Thymus (tissue), 11 donors: Measurements from ENCODE around the gene C10orf105. TPM values are rescaled to one million over a fixed set of nuclear protein-coding genes. Genes with fewer than 3 reads are reported as not detected.

Source experiments
- DNase-seq, 9 donors: peaks; one replicate each; pipeline ENCODE4 v3.0.0-alpha.2; 2013; ENCODE audit warnings: low spot score in 9 of 9, low read depth in 6 of 9, missing footprints in 1 of 9
- H3K27ac ChIP-seq, 2 donors: one replicate each; pipeline ENCODE4 v1.5.1; 2013; ENCODE audit warnings: control low read depth in 1 of 2, low read depth in 1 of 2, low read length in 1 of 2, mild to moderate bottlenecking in 1 of 2, moderate library complexity in 1 of 2
- H3K27me3 ChIP-seq, 2 donors: one replicate each; pipeline ENCODE4 v1.5.1; 2013; ENCODE audit warnings: low read length in 1 of 2; ENCODE audit not compliant: control insufficient read depth in 2 of 2, insufficient read depth in 1 of 2
- H3K36me3 ChIP-seq, 2 donors: one replicate each; pipeline ENCODE4 v1.5.1; 2013; ENCODE audit warnings: low read length in 1 of 2, mild to moderate bottlenecking in 1 of 2, moderate library complexity in 1 of 2; ENCODE audit not compliant: control insufficient read depth in 2 of 2, insufficient read depth in 2 of 2
- H3K4me1 ChIP-seq, 2 donors: one replicate each; pipeline ENCODE4 v1.5.1; 2013; ENCODE audit warnings: low read length in 2 of 2; ENCODE audit not compliant: control insufficient read depth in 2 of 2, insufficient read depth in 2 of 2
- H3K4me3 ChIP-seq, 2 donors: one replicate each; pipeline ENCODE4 v1.5.1; 2013; ENCODE audit warnings: low read length in 2 of 2, control low read depth in 1 of 2, mild to moderate bottlenecking in 1 of 2
- H3K9me3 ChIP-seq, 2 donors: one replicate each; pipeline ENCODE4 v1.5.1; 2013; ENCODE audit warnings: low read length in 1 of 2, mild to moderate bottlenecking in 1 of 2; ENCODE audit not compliant: control insufficient read depth in 2 of 2, insufficient read depth in 1 of 2
- WGBS: extraction: QIAGEN DNeasy Blood & Tissue Kit; methylation state at CpG from one replicate; pipeline ENCODE4 v1.1.7; 2013; 5-methylcytosine and 5-hydroxymethylcytosine counted together
- polyA plus RNA-seq: library from polyadenylated mRNA; stranded (reverse); fragments of 200-250 nt; gene quantifications from one replicate; pipeline ENCODE4 v1.2.3, GENCODE V29; 2013
- total RNA-seq: library from RNA; stranded (reverse); fragments of 120-200 nt; gene quantifications from one replicate; pipeline ENCODE4 v1.2.4, GENCODE V29; 2013
- donor health status: healthy.

The C10orf105 gene
- total and polyA plus RNA-seq, 2 donors, result 0.42 to 0.68 TPM

DNA sequence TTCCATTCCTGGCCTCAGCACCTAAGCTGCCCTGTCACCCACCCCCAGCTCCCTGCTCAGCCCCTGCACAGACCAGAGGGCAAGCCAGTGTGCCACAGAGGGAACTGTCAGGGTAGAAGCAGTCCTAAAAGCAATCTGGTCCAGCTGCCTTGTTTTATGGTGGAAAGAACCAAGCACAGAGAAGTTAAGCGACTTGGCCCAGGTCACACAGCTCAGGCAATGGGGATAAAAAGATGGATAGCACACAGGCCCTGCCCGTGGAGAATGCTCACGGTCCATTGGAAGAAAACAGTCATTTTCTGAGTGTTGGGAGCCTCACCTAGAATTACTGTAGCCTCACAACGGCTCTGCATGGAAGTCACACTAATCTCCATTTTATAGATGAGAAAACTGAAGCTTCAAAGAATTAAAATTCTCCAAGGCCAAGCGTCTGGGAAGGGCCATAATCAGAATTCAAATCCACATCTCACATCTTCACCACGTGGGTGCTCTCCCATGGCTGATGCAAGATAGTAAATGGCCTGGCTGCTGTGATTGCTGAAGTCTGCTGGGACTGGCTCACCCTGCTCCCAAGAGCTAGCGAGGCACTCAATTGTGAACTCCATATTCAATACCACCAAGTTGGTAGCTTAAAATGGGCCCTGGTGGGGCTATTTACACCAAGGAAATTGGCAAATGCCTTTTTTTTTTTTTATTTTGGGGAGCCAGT, 26.8 kb downstream of the C10orf105 start:
- 89% methylated on average over 7 of the region's 7 CpGs for WGBS
- H3K4me1 ChIP-seq, result peaks cover 0 to 20% of the 10 kb centered on the region in 2 donors
- no peak overlapping the region for H3K27ac ChIP-seq

DNA sequence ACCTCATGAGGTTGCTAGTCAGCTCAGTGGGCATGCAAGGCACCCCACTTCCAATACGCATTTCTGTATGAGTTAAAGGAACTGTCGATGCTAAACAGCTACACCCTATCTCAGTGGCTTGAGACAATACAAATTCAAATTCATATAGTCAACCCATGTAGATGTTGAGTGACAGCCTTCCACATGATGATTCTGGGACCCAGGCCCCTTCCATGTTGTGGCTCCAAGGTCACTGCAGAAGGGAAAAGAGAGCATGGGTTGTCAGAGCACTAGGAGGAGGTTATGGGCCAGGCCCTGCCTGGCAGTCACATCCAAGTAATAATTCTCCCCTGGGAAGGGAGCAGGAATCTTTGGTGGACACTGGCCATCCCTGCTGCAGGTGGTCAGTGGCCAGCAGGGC, 28.2 kb downstream of the C10orf105 start:
- H3K9me3 ChIP-seq, result peaks cover 0 to 25% of the 10 kb centered on the region in 2 donors
- H3K27me3 ChIP-seq, result no peaks in the 10 kb centered on the region
- no peaks in the 10 kb centered on the region for H3K36me3 ChIP-seq
- WGBS, result over 99% methylated on average over 2 of the region's 2 CpGs
- H3K27ac ChIP-seq, result no peak overlapping the region
- H3K4me1 ChIP-seq, result peaks cover 0 to 17% of the 10 kb centered on the region in 2 donors
- no peak overlapping the region for H3K4me3 ChIP-seq
- no peak for DNase-seq

More for the DNA sequence above, 26.8 kb downstream of the C10orf105 start:
- H3K4me3 ChIP-seq, result no peak overlapping the region
- DNase-seq, result no peak
- H3K27me3 ChIP-seq, result no peaks in the 10 kb centered on the region
- H3K36me3 ChIP-seq, result no peaks in the 10 kb centered on the region
- peaks cover 0 to 25% of the 10 kb centered on the region in 2 donors for H3K9me3 ChIP-seq

DNA sequence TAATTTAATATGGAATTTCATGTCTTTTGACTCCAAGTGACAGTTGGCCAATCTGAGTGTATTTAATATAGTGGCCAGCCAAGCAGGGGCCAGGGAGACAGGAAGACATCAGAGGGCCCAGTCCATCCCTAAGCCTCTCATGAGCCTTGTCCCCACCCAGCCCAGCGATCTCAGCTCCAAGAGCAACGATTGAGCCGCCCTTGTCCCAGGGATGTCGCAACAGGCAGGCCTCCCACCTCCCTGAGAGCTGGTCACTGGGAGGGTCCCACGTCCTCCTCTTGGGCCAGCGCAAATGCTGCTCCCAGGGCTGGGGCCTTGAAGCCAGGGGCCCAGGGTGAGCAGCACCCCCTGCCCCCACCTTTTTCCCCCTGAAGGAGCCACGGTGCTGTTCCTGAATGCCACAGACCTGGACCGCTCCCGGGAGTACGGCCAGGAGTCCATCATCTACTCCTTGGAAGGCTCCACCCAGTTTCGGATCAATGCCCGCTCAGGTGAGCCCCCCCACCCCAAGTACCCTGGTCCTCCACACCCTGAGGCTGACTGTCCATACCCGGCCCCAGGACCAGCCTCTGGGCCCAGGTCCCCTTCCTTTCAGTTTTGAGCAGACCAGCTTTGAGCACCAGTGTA, 29.4 kb downstream of the C10orf105 start:
- Histone ChIP-seq H3K27me3 (no peaks in the 10 kb centered on the region), H3K9me3 (peaks cover 0 to 25% of the 10 kb centered on the region in 2 donors), H3K4me3 (no peak overlapping the region), H3K4me1 (peaks cover 0 to 26% of the 10 kb centered on the region in 2 donors), H3K27ac (no peak overlapping the region), H3K36me3 (no peaks in the 10 kb centered on the region)
- WGBS, result 97% methylated on average over 13 of the region's 13 CpGs
- no peak for DNase-seq

DNA sequence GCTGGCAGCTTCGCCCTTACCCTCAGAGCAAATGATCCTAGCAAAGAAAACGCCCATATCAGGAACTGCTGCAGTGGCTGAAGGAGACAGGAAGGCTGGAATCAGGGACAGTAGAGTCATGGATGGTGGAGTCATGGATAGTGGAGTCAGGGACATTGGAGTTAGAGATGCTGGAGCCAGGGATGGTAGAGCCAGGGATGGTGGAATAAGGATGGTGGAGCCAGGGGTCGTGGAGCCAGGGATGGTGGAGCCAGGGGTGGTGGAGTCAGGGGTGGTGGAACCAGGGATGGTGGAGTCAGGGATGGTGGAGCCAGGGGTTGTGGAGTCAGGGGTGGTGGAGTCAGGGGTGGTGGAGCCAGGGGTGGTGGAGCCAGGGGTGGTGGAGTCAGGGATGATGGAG, 31.3 kb downstream of the C10orf105 start:
- no peak overlapping the region for H3K4me3 ChIP-seq
- H3K27me3 ChIP-seq, result no peaks in the 10 kb centered on the region
- peaks cover 0 to 22% of the 10 kb centered on the region in 2 donors for H3K4me1 ChIP-seq
- no peak overlapping the region for H3K27ac ChIP-seq
- peaks cover 0 to 25% of the 10 kb centered on the region in 2 donors for H3K9me3 ChIP-seq
- no peaks in the 10 kb centered on the region for H3K36me3 ChIP-seq
- DNase-seq, result no peak
- WGBS, result 98% methylated on average over 3 of the region's 3 CpGs

DNA sequence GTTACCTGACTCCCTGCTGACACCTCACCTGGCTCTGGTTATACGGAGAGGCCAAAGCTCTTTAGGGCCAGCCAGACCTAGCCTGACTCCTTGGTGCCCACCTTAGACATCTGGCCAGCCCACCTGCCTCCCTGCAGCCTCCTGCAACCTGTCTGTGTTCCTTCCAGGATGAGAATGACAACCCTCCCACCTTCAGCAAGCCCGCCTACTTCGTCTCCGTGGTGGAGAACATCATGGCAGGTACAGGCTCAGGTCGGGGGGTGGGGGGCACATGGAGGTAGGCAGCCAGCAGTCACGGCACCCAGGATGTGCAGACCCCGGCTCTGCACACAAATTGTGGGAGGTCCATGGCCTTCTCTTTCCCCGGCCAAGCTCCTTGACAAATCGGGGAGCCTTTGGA, 32.1 kb downstream of the C10orf105 start:
- Histone ChIP-seq H3K36me3 (no peaks in the 10 kb centered on the region), H3K9me3 (peaks cover 0 to 25% of the 10 kb centered on the region in 2 donors), H3K27ac (no peak overlapping the region), H3K27me3 (no peaks in the 10 kb centered on the region), H3K4me1 (peaks cover 0 to 22% of the 10 kb centered on the region in 2 donors), H3K4me3 (no peak overlapping the region)
- 97% methylated on average over 9 of the region's 9 CpGs for WGBS
- no peak for DNase-seq

DNA sequence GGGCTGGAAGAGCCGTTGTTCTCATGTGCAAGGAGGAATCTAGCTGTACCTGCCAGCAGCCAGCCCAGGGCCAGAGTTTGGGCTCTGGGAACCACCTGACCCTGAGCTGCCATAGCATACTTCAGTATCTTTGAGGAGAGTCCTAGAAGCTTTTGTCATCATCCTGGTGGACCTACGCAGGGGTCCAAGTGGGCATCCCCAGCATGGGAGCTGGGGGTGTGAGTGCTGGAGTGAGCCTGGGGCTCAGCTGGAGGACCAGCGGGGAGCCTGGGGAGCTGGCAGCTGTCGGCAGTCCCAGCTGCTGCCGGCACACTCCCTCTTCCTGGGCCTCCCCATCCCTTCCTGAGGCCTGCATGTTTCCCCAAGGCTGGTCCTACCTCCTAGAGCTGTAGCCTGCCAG, 32.5 kb downstream of the C10orf105 start:
- Histone ChIP-seq H3K27ac (no peak overlapping the region), H3K36me3 (no peaks in the 10 kb centered on the region), H3K27me3 (no peaks in the 10 kb centered on the region), H3K9me3 (peaks cover 0 to 25% of the 10 kb centered on the region in 2 donors), H3K4me1 (peaks cover 0 to 22% of the 10 kb centered on the region in 2 donors), H3K4me3 (no peak overlapping the region)
- WGBS, result 95% methylated on average over 5 of the region's 5 CpGs
- DNase-seq, result no peak

DNA sequence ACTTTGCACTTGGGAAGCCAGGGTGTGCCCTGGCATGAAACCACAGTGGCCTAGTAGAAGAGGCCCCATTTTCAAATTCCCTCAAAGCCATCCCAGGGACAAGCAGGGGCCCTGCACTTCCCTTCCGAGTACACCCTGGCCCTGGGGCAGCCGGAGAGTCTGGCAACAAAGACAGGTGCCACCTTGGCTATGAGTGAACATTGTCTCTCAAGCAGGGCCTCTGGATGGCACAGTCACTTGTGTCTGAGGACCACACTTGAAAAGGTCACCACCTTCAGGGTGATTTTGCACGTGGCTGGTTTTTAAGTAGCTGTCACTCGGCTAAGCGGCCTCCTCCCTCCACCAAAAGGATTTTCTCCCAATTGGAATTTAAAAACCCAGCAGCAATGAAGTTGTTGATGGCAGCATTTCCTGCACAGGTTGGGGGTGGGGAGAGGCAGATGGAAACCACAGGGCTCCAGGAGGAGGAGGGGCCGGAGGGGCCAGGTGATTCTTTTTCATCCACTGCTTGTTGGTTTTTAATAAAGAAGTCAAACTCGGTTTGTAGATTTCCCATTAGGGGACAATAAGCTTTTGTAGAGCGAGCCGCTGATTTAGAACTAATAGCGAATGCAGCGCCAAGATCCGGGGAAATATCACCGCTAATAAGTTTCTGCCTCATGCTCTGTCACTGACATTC, 33.9 kb downstream of the C10orf105 start:
- DNase-seq, result no peak
- WGBS, result 91% methylated on average over 13 of the region's 13 CpGs

DNA sequence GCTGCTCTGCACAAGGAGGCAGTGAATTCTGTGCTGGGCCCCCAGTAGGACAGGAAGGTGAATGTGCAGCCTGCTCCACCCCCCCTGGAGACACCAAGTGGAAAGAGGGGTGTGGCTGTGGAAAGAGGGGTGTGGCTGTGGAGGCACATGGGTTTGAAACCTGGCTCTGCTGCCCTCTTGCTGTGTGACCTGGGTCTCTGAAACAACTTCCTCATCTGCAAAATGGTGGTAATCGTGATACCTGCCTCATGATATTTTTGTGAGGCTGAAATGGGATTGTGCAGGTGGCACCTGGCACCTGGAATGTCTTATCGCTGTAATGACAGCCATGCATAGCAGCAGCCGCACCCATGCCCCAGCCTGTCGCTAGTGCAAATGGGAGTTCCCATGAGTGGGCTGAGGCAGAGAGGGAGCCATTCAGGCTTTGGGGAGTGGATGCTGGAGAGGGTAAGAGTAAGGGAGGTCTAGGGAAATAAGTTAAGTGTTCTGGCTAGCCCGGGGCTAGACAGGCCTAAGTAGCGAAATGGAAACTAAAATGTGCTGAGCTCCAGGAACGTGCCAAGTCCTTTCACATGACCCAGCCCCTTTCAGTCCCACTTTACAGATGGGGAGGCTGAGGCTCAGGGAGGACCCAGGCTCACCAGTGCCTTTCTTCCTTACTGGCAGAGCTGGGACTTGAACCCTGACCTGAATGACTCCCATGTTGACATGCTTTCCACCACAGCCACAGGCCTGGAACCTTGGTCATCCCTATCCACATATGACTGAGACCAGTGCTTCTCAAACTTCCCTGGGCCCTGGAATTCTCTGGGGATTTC, 35.0 kb downstream of the C10orf105 start:
- Histone ChIP-seq H3K36me3 (no peaks in the 10 kb centered on the region), H3K4me1 (peaks cover 0 to 22% of the 10 kb centered on the region in 2 donors), H3K9me3 (peaks cover 0 to 14% of the 10 kb centered on the region in 2 donors), H3K4me3 (no peak overlapping the region), H3K27me3 (no peaks in the 10 kb centered on the region), H3K27ac (no peak overlapping the region)
- WGBS, result 87% methylated on average over 7 of the region's 7 CpGs
- DNase-seq, result peak in 1 of 9 donors; percentile 27

More for the DNA sequence above, 33.9 kb downstream of the C10orf105 start:
- H3K27me3 ChIP-seq, result no peaks in the 10 kb centered on the region
- no peak overlapping the region for H3K4me3 ChIP-seq
- no peaks in the 10 kb centered on the region for H3K36me3 ChIP-seq
- peaks cover 0 to 16% of the 10 kb centered on the region in 2 donors for H3K9me3 ChIP-seq
- no peak overlapping the region for H3K27ac ChIP-seq
- peaks cover 0 to 22% of the 10 kb centered on the region in 2 donors for H3K4me1 ChIP-seq
